ENCODE measurements around the gene ST7. TPM values are rescaled to one million over a fixed set of nuclear protein-coding genes. Genes with fewer than 3 reads are reported as not detected.

The ST7 gene
- total RNA-seq, 1 experiment from 2014 or later: 20.8 TPM

- DNase-seq (ENCODE audit: low read depth): no peak
Observed at GRCh38 chr7:116978006-116978405, 24.7 kb downstream of the ST7 start.

DNA sequence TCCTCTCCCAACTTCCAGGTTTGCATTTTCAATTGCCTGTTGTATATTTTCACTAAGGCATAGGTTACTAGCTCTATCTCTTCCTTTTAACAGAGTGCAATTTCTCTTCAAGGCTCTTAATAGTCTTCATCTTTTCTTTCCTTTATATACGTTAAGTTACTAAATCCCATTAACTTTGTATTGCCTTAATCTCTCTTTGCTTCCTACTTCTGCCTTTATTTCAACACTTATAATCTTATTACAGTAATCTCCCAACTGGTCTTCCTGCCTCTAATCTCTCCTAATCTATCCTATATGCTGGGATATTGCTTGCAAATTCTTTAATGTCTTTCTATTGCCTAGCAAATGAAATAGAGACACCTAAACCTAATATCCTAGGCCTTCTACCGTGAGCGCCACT lies 26.1 kb downstream of the ST7 start:
- DNase-seq (ENCODE audit: low read depth): no peak

GRCh38 chr7:116980354-116980753 lies 27.1 kb downstream of the ST7 start:
- no peak for DNase-seq (ENCODE audit: low read depth)

- no peak for DNase-seq (ENCODE audit: low read depth)
Observed at GRCh38 chr7:116981939-116982338, 28.6 kb downstream of the ST7 start.

GRCh38 chr7:116984511-116984910 lies 31.2 kb downstream of the ST7 start:
- no peak for DNase-seq (ENCODE audit: low read depth)

- DNase-seq (ENCODE audit: low read depth): peak; percentile 37
Observed at GRCh38 chr7:116984917-116985316, 31.6 kb downstream of the ST7 start.

DNA sequence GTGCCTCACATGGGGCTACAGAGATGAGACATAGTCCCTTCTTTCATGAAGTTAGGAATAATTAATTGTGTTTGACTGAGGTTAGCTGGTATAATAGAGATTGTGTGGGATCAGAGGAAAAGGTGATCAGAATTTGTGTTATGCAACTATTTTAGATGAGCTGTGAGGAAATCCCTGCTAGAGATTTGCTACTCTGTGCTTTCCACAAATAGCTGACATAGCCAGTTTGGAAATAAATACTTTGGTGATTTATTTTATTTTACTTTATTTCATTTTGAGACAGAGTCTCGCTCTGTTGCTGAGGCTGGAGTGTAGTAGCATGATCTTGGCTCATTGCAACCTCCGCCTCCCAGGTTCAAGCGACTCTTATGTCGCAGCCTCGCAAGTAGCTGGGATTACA lies 32.3 kb downstream of the ST7 start:
- DNase-seq (ENCODE audit: low read depth): no peak

- no peak for DNase-seq (ENCODE audit: low read depth)
Observed at GRCh38 chr7:116986611-116987565, 33.6 kb downstream of the ST7 start.

GRCh38 chr7:116988363-116988989 lies 35.2 kb downstream of the ST7 start:
- no peak for DNase-seq (ENCODE audit: low read depth)

GRCh38 chr7:116990056-116990455 lies 36.8 kb downstream of the ST7 start:
- no peak for DNase-seq (ENCODE audit: low read depth)

DNA sequence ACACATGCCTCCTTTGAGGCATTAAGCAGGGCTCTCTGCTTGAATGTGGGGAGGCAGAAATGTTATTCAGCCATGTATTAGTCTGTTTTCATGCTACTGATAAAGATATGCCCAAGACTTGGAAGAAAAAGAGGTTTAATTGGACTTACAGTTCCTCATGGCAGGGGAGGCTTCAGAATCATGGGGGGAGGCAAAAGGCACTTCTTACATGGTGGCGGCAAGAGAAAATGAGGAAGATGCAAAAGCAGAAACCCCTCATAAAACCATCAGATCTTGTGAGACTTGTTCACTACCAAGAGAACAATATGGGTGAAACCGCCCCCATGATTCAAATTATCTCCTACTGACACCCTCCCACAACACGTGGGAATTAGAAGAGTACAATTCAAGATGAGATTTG lies 37.9 kb downstream of the ST7 start:
- DNase-seq (ENCODE audit: low read depth): no peak

DNA sequence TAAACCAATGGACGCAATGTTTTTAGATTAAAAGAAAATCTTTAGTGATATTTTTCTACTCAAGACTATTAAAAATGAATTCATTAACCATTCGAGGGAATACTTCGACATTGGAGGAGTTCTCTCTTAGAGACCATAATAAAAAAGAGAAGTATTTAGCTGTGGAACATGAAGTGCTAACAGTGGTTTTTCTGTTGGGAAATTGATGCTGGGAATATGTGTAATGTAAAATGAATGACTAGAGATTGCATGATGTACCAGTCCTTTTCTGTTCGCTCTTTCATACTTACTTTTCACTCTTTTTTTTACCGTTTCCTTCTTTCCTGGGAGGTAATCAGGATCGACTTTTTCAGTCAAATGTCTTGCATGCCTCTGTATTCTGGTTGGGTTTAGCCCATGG lies 41.3 kb downstream of the ST7 start:
- DNase-seq (ENCODE audit: low read depth): no peak

DNA sequence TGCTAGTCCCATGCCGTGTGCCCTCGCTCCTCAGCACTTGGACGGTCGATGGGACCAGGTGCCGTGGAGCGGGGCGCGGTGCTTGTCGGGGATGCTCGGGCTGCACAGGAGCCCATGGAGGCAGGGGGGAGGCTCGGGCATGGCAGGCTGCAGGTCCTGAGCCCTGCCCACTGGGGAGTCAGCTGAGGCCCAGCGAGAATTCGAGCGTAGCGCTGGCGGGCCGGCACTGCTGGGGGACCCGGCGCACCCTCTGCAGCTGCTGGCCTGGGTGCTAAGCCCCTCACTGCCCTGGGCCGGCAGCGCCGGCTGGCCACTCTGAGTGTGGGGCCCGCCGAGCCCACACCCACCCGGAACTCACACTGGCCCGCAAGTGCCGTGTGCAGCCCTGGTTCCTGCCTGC lies 44.7 kb downstream of the ST7 start:
- DNase-seq (ENCODE audit: low read depth): no peak

- no peak for DNase-seq (ENCODE audit: low read depth)
Observed at GRCh38 chr7:116998567-116999175, 45.4 kb downstream of the ST7 start.

DNA sequence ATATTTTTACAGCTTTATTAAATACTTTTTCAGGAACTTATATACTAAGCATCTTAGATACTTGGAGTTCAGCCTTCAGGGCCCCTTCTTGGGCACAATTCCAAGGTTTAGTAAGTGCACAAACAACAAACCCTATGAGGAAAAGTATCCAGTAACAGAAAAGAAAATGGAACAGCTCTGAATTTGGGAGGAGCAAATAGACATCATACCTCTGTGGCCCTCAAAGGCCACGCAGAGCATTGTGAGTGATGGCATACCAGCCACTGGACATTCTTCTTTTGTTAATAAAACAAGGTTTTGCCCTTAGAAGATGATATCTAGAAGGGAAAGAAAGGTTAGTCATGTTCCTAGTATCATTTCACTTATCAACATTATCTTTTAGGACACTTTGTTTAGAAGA lies 46.0 kb downstream of the ST7 start:
- DNase-seq (ENCODE audit: low read depth): no peak

DNA sequence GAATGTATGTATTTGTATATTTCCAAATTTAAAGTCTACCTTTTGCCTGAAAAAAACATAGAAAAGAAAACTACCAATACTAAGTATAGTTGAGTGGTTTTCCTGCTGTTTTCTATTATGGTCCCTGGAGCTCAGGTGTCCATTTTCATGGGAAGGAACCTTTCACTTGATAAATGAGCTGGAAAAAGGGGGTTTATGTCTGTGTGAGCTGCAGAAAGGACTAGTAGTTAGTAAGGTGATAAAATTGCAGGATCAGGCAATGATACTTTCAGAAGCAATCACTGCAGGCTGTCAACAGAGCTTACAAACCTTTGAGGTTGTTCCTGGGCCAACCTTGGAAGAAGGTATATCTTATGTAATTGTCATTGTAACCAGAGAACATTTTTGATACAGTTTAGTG lies 48.0 kb downstream of the ST7 start:
- no peak for DNase-seq (ENCODE audit: low read depth)

- no peak for DNase-seq (ENCODE audit: low read depth)
Observed at GRCh38 chr7:117004899-117005298, 51.6 kb downstream of the ST7 start.

GRCh38 chr7:117005449-117005848 lies 52.1 kb downstream of the ST7 start:
- DNase-seq (ENCODE audit: low read depth): no peak

GRCh38 chr7:117006907-117007684 lies 53.8 kb downstream of the ST7 start:
- DNase-seq (ENCODE audit: low read depth): no peak

GRCh38 chr7:117008118-117008885 lies 55.0 kb downstream of the ST7 start:
- DNase-seq (ENCODE audit: low read depth): no peak
